HL-60 (cell line): Measurements from ENCODE around the gene SNRPA.

Source experiments
- DNase-seq, 2 experiments: peaks; one replicate each; pipeline ENCODE4 v3.0.0-alpha.2; 2010 to 2020; ENCODE audit warnings: low read depth in 1 of 2, low spot score in 1 of 2
- H3K27ac ChIP-seq: fragments of 250-450 bp; sonication (Bioruptor Pico); replicated peaks from 2 replicates; pipeline ENCODE4 v1.5.1; 2020; ENCODE audit warnings: mild to moderate bottlenecking, moderate library complexity
- H3K27me3 ChIP-seq: fragments of 250-450 bp; sonication (Bioruptor Pico); 2 replicates; pipeline ENCODE4 v1.5.1; 2021; ENCODE audit warnings: mild to moderate bottlenecking, moderate library complexity; ENCODE audit not compliant: insufficient read depth, poor library complexity, severe bottlenecking
- H3K4me3 ChIP-seq: replicated peaks from 2 replicates; pipeline ENCODE4 v1.5.1; 2011; ENCODE audit warnings: mild to moderate bottlenecking, control low read depth, low read length; ENCODE audit not compliant: insufficient read depth
- GABPA ChIP-seq: IDR thresholded peaks from 2 replicates; pipeline ENCODE4 v1.6.1; 2012; ENCODE audit warnings: low read depth
- POLR2AphosphoS5 ChIP-seq: IDR thresholded peaks from 2 replicates; pipeline ENCODE4 v1.6.1; 2012; ENCODE audit warnings: low read depth
- REST ChIP-seq: IDR thresholded peaks from 2 replicates; pipeline ENCODE4 v1.6.1; 2012; ENCODE audit warnings: low read depth; ENCODE audit not compliant: insufficient replicate concordance
- SPI1 ChIP-seq: IDR thresholded peaks from 2 replicates; pipeline ENCODE4 v1.6.1; 2012; ENCODE audit warnings: low read depth, mild to moderate bottlenecking, borderline replicate concordance
- TF ChIP-seq, protein P1 (sequence below): IDR thresholded peaks from one replicate; pipeline ENCODE4 v1.5.1; 2011; ENCODE audit warnings: low read length, control low read depth, inconsistent platforms; ENCODE audit not compliant: insufficient read depth

The SNRPA gene

GRCh38 chr19:40733149-40733548 is 17.9 kb upstream of the SNRPA start:
- H3K27ac ChIP-seq: no peak overlapping the region
- no peak for DNase-seq
- TF ChIP-seq SPI1 (no peak), REST (no peak), GABPA (no peak), POLR2AphosphoS5 (no peak)
- TF ChIP-seq, protein P1, sequence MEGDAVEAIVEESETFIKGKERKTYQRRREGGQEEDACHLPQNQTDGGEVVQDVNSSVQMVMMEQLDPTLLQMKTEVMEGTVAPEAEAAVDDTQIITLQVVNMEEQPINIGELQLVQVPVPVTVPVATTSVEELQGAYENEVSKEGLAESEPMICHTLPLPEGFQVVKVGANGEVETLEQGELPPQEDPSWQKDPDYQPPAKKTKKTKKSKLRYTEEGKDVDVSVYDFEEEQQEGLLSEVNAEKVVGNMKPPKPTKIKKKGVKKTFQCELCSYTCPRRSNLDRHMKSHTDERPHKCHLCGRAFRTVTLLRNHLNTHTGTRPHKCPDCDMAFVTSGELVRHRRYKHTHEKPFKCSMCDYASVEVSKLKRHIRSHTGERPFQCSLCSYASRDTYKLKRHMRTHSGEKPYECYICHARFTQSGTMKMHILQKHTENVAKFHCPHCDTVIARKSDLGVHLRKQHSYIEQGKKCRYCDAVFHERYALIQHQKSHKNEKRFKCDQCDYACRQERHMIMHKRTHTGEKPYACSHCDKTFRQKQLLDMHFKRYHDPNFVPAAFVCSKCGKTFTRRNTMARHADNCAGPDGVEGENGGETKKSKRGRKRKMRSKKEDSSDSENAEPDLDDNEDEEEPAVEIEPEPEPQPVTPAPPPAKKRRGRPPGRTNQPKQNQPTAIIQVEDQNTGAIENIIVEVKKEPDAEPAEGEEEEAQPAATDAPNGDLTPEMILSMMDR: no peak
- H3K4me3 ChIP-seq: no peak overlapping the region
- H3K27me3 ChIP-seq: no peaks in the 10 kb centered on the region

- Histone ChIP-seq H3K27ac (no peak overlapping the region), H3K27me3 (no peaks in the 10 kb centered on the region), H3K4me3 (no peak overlapping the region)
- no peak for DNase-seq
- no peak for TF ChIP-seq REST
- TF ChIP-seq, protein P1: no peak
- no peak for TF ChIP-seq POLR2AphosphoS5
- no peak for TF ChIP-seq SPI1
- TF ChIP-seq GABPA: no peak
These were observed 15.8 kb upstream of the SNRPA start for GRCh38 chr19:40735013-40735771.

GRCh38 chr19:40736661-40737060 is 14.3 kb upstream of the SNRPA start:
- DNase-seq: no peak
- no peaks in the 10 kb centered on the region for H3K27me3 ChIP-seq
- H3K27ac ChIP-seq: no peak overlapping the region
- no peak for TF ChIP-seq POLR2AphosphoS5
- TF ChIP-seq GABPA: no peak
- TF ChIP-seq REST: no peak
- TF ChIP-seq, protein P1: no peak
- TF ChIP-seq SPI1: no peak
- H3K4me3 ChIP-seq: no peak overlapping the region
